H1 (cell line): ENCODE results near the gene CRIP1.

Experiments used
- ASH2L ChIP-seq: fragments of 200-600, 300-600 bp; sonication (generic); IDR thresholded peaks from one replicate; pipeline ENCODE4 v1.7.1; 2017; ENCODE audit warnings: low read length
- CHD1 ChIP-seq: IDR thresholded peaks from 2 replicates; pipeline ENCODE4 v1.6.1; 2012; ENCODE audit warnings: low read depth, low read length, improper control_type of control experiment
- EZH2 ChIP-seq: fragments of 200-600 bp; sonication (generic); IDR thresholded peaks from 2 replicates; pipeline ENCODE4 v1.7.1; 2012; ENCODE audit warnings: low read depth, mild to moderate bottlenecking, moderate library complexity, low read length, inconsistent platforms; ENCODE audit not compliant: severe bottlenecking
- GTF2F1 ChIP-seq: IDR thresholded peaks from 2 replicates; pipeline ENCODE4 v1.6.1; 2012; ENCODE audit warnings: low read depth, low read length, improper control_type of control experiment, borderline replicate concordance
- HDAC2 ChIP-seq, 2 experiments: fragments of 300-600 bp in 1 of 2; sonication (generic) in 1 of 2; IDR thresholded peaks; 2 replicates each; pipeline ENCODE4 v1.6.1; 2011 to 2012; ENCODE audit warnings: low read depth in 2 of 2, low read length in 2 of 2, mild to moderate bottlenecking in 2 of 2, moderate library complexity in 2 of 2, borderline replicate concordance in 1 of 2, inconsistent platforms in 1 of 2
- POLR2A ChIP-seq, 2 experiments: IDR thresholded peaks; 1 replicate in 1 of 2; 2 replicates in 1 of 2; pipeline ENCODE4 v1.6.1; 2011; ENCODE audit warnings: low read depth in 2 of 2, low read length in 2 of 2, mild to moderate bottlenecking in 2 of 2; ENCODE audit errors: control extremely low read depth in 1 of 2
- POLR2AphosphoS5 ChIP-seq: IDR thresholded peaks from 2 replicates; pipeline ENCODE4 v1.6.1; 2011; ENCODE audit warnings: low read depth, low read length
- RXRA ChIP-seq: IDR thresholded peaks from 2 replicates; pipeline ENCODE4 v1.6.1; 2011; ENCODE audit warnings: low read depth, mild to moderate bottlenecking, low read length, moderate library complexity; ENCODE audit not compliant: insufficient read depth
- TBP ChIP-seq: IDR thresholded peaks from 2 replicates; pipeline ENCODE4 v1.6.1; 2011; ENCODE audit warnings: low read depth, low read length, improper control_type of control experiment
- YY1 ChIP-seq: IDR thresholded peaks from 2 replicates; pipeline ENCODE4 v1.6.1; 2011; ENCODE audit warnings: low read depth, mild to moderate bottlenecking, low read length
- TF ChIP-seq, protein P1 (sequence below): IDR thresholded peaks from 2 replicates; pipeline ENCODE4 v1.6.1; 2011; ENCODE audit warnings: low read length, improper control_type of control experiment
- TF ChIP-seq, protein P2 (sequence below), 3 experiments: IDR thresholded peaks; 1 replicate in 2 of 3; 2 replicates in 1 of 3; pipeline versions ENCODE4 v1.5.1 to v1.6.1; 2011; ENCODE audit warnings: low read length in 3 of 3, mild to moderate bottlenecking in 3 of 3, inconsistent platforms in 2 of 3, low read depth in 1 of 3, moderate library complexity in 1 of 3; ENCODE audit not compliant: insufficient read depth in 1 of 3; ENCODE audit errors: control extremely low read depth in 1 of 3
- TF ChIP-seq, protein P3 (sequence below): IDR thresholded peaks from 2 replicates; pipeline ENCODE4 v1.6.1; 2012; ENCODE audit warnings: inconsistent platforms

- TF ChIP-seq CHD1 (no peak), TBP (no peak), POLR2A (IDR thresholded peaks at IDR 0.05; ENCODE audit: control extremely low read depth in 1 of 2, low read depth in 2 of 2, low read length in 2 of 2) (no peak), GTF2F1 (no peak), EZH2 (no peak), HDAC2 (IDR thresholded peaks at IDR 0.05; ENCODE audit: borderline replicate concordance in 1 of 2, low read depth in 2 of 2, low read length in 2 of 2) (no peak), POLR2AphosphoS5 (no peak), YY1 (no peak), ASH2L (no peak), RXRA (no peak)
- TF ChIP-seq, protein P1, sequence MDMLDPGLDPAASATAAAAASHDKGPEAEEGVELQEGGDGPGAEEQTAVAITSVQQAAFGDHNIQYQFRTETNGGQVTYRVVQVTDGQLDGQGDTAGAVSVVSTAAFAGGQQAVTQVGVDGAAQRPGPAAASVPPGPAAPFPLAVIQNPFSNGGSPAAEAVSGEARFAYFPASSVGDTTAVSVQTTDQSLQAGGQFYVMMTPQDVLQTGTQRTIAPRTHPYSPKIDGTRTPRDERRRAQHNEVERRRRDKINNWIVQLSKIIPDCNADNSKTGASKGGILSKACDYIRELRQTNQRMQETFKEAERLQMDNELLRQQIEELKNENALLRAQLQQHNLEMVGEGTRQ: no peak
- TF ChIP-seq, protein P2, sequence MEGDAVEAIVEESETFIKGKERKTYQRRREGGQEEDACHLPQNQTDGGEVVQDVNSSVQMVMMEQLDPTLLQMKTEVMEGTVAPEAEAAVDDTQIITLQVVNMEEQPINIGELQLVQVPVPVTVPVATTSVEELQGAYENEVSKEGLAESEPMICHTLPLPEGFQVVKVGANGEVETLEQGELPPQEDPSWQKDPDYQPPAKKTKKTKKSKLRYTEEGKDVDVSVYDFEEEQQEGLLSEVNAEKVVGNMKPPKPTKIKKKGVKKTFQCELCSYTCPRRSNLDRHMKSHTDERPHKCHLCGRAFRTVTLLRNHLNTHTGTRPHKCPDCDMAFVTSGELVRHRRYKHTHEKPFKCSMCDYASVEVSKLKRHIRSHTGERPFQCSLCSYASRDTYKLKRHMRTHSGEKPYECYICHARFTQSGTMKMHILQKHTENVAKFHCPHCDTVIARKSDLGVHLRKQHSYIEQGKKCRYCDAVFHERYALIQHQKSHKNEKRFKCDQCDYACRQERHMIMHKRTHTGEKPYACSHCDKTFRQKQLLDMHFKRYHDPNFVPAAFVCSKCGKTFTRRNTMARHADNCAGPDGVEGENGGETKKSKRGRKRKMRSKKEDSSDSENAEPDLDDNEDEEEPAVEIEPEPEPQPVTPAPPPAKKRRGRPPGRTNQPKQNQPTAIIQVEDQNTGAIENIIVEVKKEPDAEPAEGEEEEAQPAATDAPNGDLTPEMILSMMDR (IDR thresholded peaks at IDR 0.05; ENCODE audit: control extremely low read depth in 1 of 3, insufficient read depth in 1 of 3, low read depth in 1 of 3, low read length in 3 of 3): no peak
- TF ChIP-seq, protein P3, sequence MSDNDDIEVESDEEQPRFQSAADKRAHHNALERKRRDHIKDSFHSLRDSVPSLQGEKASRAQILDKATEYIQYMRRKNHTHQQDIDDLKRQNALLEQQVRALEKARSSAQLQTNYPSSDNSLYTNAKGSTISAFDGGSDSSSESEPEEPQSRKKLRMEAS: no peak
Observed at GRCh38 chr14:105470350-105471296, 16.1 kb upstream of the CRIP1 start.
